HepG2 (cell line): ENCODE measurements around the gene DNAJC5. TPM values are rescaled to one million over a fixed set of nuclear protein-coding genes. Genes with fewer than 3 reads are reported as not detected.

Source experiments
- ATAD3A ChIP-seq: sonication (generic); formaldehyde crosslinking; IDR thresholded peaks from 2 replicates; pipeline ENCODE4 v1.4.0; 2020; ENCODE audit warnings: missing genetic modification reagents
- DR1 ChIP-seq: sonication (generic); formaldehyde crosslinking; IDR thresholded peaks from 2 replicates; pipeline ENCODE4 v1.8.0; 2021; ENCODE audit warnings: mild to moderate bottlenecking, missing genetic modification reagents, inconsistent platforms
- PAWR ChIP-seq: sonication (generic); formaldehyde crosslinking; IDR thresholded peaks from 2 replicates; pipeline ENCODE4 v1.4.0; 2020; ENCODE audit warnings: missing genetic modification reagents, mild to moderate bottlenecking, borderline replicate concordance
- RORA ChIP-seq: sonication (generic); formaldehyde crosslinking; IDR thresholded peaks from 2 replicates; pipeline ENCODE4 v1.5.0; 2020; ENCODE audit warnings: mild to moderate bottlenecking, missing genetic modification reagents, moderate library complexity
- XBP1 ChIP-seq: sonication (generic); formaldehyde crosslinking; IDR thresholded peaks from 2 replicates; pipeline ENCODE4 v1.5.0; 2020; ENCODE audit warnings: missing genetic modification reagents
- polyA plus RNA-seq, 8 experiments: library from polyadenylated mRNA; depleted of rRNA in 3 of 8; stranded (reverse) in 7 of 8; unstranded in 1 of 8; fragments of >200 nt; fragmentation: Illumina TruSeq in 4 of 8; extraction: Trizol in 4 of 8; gene quantifications; 2 replicates each; pipeline versions ENCODE4 v1.2.1 to v1.2.3, GENCODE V29; 2011 to 2016; ENCODE audit warnings: low read depth in 4 of 8, missing spikeins in 1 of 8, mixed read lengths in 1 of 8; ENCODE audit not compliant: insufficient read depth in 1 of 8
- total RNA-seq, 5 experiments: library from RNA; depleted of rRNA; stranded (reverse); fragments of >200 nt; fragmentation: Illumina TruSeq; extraction: Trizol; gene quantifications; 2 replicates each; pipeline ENCODE4 v1.2.3, GENCODE V29; 2016; ENCODE audit warnings: low read depth in 1 of 5
- TF ChIP-seq, protein P1 (sequence below): sonication (generic); formaldehyde crosslinking; IDR thresholded peaks from 2 replicates; pipeline ENCODE4 v1.8.1; 2023; ENCODE audit warnings: mild to moderate bottlenecking, missing genetic modification reagents
- TF ChIP-seq, protein P2 (sequence below), 2 experiments: sonication (generic) in 1 of 2; formaldehyde crosslinking in 1 of 2; IDR thresholded peaks; 2 replicates each; pipeline versions ENCODE4 v1.6.1 to v1.9.0; 2014 to 2022; ENCODE audit warnings: antibody characterized with exemption in 1 of 2, borderline replicate concordance in 1 of 2, inconsistent platforms in 1 of 2, low read depth in 1 of 2, missing genetic modification reagents in 1 of 2
- TF ChIP-seq, protein P3 (sequence below): sonication (generic); formaldehyde crosslinking; IDR thresholded peaks from 2 replicates; pipeline ENCODE4 v1.5.0; 2020; ENCODE audit warnings: missing genetic modification reagents
- TF ChIP-seq, protein P4 (sequence below): sonication (generic); formaldehyde crosslinking; IDR thresholded peaks from 2 replicates; pipeline ENCODE4 v1.4.0; 2020; ENCODE audit warnings: missing genetic modification reagents, borderline replicate concordance
- TF ChIP-seq, protein P5 (sequence below): sonication (generic); formaldehyde crosslinking; conservative IDR thresholded peaks from 2 replicates; pipeline ENCODE4 v1.5.0; 2020; ENCODE audit warnings: missing genetic modification reagents
- TF ChIP-seq, protein P6 (sequence below): sonication (generic); formaldehyde crosslinking; IDR thresholded peaks from 2 replicates; pipeline ENCODE4 v1.4.0; 2020; ENCODE audit warnings: missing genetic modification reagents

The DNAJC5 gene
- total and polyA plus RNA-seq, 2 of the 13 experiments (the other 11 are each of a cell fraction or from before 2014, with no cell fraction given), result 42.8 to 64.5 TPM

DNA sequence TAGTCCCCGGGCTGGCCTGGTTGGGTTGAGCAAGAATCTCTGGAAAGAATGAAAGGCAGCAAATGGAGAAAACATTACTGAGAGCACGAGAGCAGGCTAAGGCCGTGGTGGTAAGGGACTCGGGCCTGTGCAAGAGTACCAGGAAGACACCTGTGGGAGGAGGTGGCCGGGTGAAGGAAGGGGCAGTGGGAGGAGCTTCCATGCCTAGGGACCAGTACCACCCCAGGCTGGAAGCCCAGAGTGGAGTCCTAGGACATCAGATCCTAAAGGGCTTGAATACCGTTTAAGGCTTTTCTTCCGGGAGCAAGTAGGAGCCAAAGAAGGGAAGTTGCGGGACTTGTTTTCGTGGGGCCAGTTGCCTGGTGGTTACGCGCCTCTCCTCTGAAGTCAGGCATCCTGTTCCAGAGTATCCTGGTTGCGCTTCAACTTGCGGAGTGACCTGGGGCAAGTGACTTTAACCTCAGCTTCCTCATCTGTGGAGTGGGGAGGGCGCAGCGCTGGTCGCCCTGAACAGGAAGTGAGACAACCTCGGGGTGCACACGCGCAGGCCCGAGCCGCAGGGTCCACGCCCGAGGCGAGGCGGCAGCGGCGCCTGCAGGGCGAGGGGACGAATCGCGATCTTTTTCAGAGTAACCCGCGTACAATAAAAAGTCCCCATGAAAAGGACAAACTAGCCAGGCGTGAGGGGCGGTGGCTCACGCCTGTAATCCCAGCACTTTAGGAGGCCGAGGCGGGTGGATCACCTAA lies 31.0 kb upstream of the DNAJC5 start (continued):
- TF ChIP-seq, protein P1, sequence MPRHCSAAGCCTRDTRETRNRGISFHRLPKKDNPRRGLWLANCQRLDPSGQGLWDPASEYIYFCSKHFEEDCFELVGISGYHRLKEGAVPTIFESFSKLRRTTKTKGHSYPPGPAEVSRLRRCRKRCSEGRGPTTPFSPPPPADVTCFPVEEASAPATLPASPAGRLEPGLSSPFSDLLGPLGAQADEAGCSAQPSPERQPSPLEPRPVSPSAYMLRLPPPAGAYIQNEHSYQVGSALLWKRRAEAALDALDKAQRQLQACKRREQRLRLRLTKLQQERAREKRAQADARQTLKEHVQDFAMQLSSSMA (CRISPR knock-in tag), result peak; percentile 37; the same call in 1 of the 2 replicates
- TF ChIP-seq DR1 (no peak), PAWR (CRISPR knock-in tag) (0 out of 2 replicates have a peak, but pooled peaks have one; percentile 2), ATAD3A (CRISPR knock-in tag) (peak; percentile 28; the same call in 1 of the 2 replicates), RORA (CRISPR knock-in tag) (no peak), XBP1 (no peak)
- TF ChIP-seq, protein P2, sequence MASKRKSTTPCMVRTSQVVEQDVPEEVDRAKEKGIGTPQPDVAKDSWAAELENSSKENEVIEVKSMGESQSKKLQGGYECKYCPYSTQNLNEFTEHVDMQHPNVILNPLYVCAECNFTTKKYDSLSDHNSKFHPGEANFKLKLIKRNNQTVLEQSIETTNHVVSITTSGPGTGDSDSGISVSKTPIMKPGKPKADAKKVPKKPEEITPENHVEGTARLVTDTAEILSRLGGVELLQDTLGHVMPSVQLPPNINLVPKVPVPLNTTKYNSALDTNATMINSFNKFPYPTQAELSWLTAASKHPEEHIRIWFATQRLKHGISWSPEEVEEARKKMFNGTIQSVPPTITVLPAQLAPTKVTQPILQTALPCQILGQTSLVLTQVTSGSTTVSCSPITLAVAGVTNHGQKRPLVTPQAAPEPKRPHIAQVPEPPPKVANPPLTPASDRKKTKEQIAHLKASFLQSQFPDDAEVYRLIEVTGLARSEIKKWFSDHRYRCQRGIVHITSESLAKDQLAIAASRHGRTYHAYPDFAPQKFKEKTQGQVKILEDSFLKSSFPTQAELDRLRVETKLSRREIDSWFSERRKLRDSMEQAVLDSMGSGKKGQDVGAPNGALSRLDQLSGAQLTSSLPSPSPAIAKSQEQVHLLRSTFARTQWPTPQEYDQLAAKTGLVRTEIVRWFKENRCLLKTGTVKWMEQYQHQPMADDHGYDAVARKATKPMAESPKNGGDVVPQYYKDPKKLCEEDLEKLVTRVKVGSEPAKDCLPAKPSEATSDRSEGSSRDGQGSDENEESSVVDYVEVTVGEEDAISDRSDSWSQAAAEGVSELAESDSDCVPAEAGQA (IDR thresholded peaks at IDR 0.05; ENCODE audit: low read depth), result peak; percentile 61; the same call in 1 of the 2 replicates
- TF ChIP-seq, protein P2 (CRISPR knock-in tag; IDR thresholded peaks at IDR 0.05; ENCODE audit: borderline replicate concordance), result no peak
- TF ChIP-seq, protein P3, sequence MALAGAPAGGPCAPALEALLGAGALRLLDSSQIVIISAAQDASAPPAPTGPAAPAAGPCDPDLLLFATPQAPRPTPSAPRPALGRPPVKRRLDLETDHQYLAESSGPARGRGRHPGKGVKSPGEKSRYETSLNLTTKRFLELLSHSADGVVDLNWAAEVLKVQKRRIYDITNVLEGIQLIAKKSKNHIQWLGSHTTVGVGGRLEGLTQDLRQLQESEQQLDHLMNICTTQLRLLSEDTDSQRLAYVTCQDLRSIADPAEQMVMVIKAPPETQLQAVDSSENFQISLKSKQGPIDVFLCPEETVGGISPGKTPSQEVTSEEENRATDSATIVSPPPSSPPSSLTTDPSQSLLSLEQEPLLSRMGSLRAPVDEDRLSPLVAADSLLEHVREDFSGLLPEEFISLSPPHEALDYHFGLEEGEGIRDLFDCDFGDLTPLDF (CRISPR knock-in tag), result no peak
- TF ChIP-seq, protein P4, sequence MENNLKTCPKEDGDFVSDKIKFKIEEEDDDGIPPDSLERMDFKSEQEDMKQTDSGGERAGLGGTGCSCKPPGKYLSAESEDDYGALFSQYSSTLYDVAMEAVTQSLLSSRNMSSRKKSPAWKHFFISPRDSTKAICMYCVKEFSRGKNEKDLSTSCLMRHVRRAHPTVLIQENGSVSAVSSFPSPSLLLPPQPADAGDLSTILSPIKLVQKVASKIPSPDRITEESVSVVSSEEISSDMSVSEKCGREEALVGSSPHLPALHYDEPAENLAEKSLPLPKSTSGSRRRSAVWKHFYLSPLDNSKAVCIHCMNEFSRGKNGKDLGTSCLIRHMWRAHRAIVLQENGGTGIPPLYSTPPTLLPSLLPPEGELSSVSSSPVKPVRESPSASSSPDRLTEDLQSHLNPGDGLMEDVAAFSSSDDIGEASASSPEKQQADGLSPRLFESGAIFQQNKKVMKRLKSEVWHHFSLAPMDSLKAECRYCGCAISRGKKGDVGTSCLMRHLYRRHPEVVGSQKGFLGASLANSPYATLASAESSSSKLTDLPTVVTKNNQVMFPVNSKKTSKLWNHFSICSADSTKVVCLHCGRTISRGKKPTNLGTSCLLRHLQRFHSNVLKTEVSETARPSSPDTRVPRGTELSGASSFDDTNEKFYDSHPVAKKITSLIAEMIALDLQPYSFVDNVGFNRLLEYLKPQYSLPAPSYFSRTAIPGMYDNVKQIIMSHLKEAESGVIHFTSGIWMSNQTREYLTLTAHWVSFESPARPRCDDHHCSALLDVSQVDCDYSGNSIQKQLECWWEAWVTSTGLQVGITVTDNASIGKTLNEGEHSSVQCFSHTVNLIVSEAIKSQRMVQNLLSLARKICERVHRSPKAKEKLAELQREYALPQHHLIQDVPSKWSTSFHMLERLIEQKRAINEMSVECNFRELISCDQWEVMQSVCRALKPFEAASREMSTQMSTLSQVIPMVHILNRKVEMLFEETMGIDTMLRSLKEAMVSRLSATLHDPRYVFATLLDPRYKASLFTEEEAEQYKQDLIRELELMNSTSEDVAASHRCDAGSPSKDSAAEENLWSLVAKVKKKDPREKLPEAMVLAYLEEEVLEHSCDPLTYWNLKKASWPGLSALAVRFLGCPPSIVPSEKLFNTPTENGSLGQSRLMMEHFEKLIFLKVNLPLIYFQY, result peak; percentile 55
- TF ChIP-seq, protein P5, sequence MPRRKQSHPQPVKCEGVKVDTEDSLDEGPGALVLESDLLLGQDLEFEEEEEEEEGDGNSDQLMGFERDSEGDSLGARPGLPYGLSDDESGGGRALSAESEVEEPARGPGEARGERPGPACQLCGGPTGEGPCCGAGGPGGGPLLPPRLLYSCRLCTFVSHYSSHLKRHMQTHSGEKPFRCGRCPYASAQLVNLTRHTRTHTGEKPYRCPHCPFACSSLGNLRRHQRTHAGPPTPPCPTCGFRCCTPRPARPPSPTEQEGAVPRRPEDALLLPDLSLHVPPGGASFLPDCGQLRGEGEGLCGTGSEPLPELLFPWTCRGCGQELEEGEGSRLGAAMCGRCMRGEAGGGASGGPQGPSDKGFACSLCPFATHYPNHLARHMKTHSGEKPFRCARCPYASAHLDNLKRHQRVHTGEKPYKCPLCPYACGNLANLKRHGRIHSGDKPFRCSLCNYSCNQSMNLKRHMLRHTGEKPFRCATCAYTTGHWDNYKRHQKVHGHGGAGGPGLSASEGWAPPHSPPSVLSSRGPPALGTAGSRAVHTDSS (CRISPR knock-in tag), result no peak; the same call in 1 of the 2 replicates
- TF ChIP-seq, protein P6, sequence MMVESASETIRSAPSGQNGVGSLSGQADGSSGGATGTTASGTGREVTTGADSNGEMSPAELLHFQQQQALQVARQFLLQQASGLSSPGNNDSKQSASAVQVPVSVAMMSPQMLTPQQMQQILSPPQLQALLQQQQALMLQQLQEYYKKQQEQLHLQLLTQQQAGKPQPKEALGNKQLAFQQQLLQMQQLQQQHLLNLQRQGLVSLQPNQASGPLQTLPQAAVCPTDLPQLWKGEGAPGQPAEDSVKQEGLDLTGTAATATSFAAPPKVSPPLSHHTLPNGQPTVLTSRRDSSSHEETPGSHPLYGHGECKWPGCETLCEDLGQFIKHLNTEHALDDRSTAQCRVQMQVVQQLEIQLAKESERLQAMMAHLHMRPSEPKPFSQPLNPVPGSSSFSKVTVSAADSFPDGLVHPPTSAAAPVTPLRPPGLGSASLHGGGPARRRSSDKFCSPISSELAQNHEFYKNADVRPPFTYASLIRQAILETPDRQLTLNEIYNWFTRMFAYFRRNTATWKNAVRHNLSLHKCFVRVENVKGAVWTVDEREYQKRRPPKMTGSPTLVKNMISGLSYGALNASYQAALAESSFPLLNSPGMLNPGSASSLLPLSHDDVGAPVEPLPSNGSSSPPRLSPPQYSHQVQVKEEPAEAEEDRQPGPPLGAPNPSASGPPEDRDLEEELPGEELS (CRISPR knock-in tag), result peak; percentile 71
